Effector CD8-positive, alpha-beta T cell (primary cell): ENCODE results near the gene GOLGA5.
A peak's percentile ranks its signal among the peaks of the same experiment; 100 is the strongest.
"Not testable (repeated sequence)": the region's sequence is repeated elsewhere in the genome, so short reads cannot be mapped to it uniquely, and the experiment has no call there.

Experiments
- DNase-seq: peaks from one replicate; lab custom pipeline; 2025; lab: John Stamatoyannopoulos, UW
- total RNA-seq, 4 experiments: gene quantifications; one replicate each; lab custom pipeline; 2026; lab: John Stamatoyannopoulos, UW

The GOLGA5 gene
- total RNA-seq: 51.7 to 63.5 (median 59.1) reads per million in 4 experiments

DNA sequence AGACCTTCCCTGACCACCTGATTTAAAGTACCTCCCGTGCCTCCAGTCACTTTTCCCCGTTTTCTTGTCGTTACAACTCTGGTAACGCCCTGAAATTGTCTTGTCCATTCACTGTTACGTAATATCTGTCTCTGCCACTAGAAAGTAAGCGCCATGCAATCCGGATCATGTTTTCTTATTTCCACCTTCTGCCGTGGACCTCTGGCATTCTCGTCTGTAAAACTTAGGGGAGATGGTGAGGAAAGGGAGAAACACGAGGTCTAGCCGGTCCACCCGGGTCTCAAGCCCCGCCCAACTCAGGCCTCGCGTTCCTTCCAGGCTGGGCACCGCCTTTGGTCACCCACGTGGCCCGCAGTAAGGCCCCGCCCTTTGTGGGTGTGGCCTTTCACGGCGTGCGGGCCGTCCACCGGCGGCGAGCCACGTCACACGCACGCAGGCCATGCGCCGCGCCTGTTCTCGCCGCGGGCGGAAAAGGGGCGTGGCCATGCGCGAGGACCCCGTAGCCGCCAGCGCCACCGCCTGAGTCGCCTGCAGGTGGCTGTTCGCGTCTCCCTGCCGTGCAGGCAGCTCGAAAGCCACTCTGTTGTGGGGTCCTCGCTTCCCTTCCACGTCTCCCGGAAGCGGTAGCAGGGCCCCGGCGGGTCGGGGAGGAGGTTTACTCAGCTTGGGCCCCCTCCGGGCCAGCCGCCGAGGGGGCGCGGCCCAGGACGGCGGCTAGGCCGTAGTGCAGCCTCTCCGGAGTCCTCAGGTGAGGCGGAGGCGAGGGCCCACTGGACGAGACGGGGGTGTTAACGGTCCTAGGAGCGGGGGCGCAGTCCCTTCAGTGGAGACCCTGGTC is at the start of gene GOLGA5:
Gene GOLGA5, plus strand, starts transcription at position 597 of the 838 bp plus-strand sequence. CDS start 3,133 bp downstream, outside the sequence.
- DNase-seq: peak; percentile 96

DNA sequence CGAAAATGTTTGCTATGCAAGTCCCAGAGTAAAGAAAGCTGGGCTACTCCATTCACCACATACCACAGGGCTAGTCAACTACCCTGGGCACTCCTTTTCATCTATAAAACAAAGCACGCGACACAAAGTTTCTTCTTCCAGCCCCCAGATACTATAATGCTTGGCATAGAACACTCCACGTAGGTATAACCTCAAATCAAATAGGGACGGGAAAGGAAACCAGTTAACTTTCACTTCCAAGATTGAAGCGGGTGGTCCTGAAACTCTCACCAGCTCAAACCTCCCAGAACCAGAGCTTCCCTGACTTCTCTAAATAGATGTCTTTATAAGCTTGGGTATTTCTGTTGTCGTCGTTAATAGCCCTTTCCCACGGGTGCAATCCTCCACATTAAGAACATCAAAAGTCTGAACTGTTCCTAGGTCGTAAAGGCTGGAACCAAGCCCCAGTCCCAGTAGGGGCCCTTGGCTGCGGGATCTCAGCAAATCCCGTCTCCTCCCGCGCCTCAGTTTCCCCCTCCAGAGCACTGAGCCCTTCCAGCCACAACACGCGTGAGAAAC is 46.3 kb upstream of the GOLGA5 start:
- DNase-seq: no peak

GRCh38 chr14:92748259-92749016 is 45.7 kb upstream of the GOLGA5 start, which contains the start of gene LGMN:
Gene LGMN, minus strand, starts transcription at chr14:92748627. Its CDS starts 15,841 bp downstream, at chr14:92732786.
- peak; percentile 83 for DNase-seq

DNA sequence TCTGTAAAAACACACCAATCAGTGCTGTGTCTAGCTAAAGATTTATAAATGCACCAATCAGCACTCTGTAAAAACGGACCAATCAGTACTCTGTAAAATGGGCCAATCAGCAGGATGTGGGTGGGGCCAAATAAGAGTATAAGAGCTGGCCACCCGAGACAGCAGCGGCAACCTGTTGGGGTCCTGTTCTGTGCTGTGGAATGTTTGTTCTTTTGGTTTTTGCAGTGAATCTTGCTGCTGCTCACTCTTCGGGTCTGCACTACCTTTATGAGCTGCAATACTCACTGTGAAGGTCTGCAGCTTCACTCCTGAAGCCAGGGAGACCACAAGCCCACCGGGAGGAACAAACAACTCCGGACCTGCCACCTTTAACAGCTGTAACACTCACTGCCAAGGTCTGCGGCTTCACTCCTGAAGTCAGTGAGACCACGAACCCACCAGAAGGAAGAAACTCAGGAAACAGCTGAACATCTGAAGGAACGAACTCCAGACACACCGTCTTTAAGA is 43.8 kb upstream of the GOLGA5 start:
- DNase-seq: peak; percentile 33

- DNase-seq: no peak
Observed at GRCh38 chr14:92750994-92751400, 43.1 kb upstream of the GOLGA5 start.

DNA sequence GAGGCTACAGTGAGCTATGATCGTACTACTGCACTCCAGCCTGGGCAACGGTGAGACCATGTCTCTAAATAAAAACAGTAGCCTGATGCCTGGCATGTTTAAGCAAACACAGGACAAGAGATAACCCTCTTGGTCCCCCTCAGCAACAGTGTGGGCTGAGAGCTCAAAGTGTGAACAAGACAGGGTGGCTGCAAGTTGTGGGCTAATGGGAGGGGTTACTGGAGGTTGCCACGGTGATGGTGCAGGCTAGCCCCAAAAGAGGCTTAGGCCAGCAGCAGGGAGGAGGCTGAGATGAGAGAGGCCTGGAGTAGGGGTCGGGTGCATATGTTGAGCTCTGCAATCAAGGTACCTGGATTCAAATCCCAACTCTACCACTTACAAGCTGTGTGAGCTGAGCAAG is 42.3 kb upstream of the GOLGA5 start:
- DNase-seq: no peak

GRCh38 chr14:92753250-92753649 is 40.9 kb upstream of the GOLGA5 start:
- no peak for DNase-seq

DNA sequence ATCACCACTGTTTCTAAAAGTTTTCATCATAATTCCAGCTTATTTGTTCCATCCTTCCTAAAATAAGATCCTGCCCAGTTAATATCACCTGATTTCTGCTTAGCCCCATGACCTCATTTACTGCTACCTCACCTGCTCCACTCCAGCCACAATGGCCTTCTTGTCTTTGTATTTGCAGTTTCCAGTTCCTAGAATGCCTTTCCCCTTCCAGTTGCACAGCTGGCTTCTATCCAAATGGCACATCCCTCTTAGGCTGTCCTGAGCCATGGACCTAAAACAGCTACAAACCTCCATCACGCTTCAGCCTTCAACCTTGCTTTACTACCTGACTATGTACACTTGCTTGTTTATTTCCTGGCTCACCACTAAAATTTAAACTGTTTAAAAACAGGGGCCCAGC is 39.1 kb upstream of the GOLGA5 start:
- DNase-seq: no peak

- no peak for DNase-seq
Observed at GRCh38 chr14:92755495-92755894, 38.6 kb upstream of the GOLGA5 start.

GRCh38 chr14:92756446-92756845 is 37.7 kb upstream of the GOLGA5 start:
- DNase-seq: no peak

- no peak for DNase-seq
Observed at GRCh38 chr14:92759300-92759678, 34.8 kb upstream of the GOLGA5 start.

DNA sequence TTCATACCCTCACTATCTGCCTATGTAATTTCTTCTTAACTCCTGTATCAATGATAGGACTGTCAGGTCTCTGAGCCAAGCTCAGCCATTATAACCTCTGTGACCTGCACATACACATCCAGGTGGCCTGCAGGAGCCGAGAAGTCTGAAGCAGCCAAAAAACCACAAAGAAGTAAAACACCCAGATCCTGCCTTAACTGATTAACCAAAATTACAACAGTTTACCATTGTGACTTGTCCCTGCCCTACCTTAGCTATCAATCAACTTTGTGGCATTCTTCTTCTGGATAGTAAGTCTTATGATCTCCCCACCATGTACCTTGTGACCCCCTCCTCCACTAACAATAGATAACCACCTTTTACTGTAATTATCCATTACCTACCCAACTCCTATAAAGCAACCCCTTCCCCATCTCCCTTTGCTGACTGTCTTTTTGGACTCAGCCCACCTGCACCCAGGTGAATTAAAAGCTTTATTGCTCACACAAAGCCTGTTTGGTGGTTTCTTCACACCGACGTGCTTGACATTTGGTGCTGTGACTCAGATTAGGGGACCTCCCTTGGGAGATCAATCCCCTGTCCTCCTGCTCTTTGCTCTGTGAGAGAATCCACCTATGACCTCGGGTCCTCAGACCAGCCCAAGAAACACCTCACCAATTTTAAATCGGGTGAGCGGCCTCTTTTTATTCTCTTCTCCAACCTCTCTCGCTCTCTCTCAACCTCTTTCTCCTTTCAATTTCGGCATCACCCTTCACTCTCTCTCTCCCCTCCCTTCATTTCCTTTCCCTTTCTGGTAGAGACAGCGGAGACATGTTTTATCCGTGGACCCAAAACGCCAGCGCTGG is 34.2 kb upstream of the GOLGA5 start:
- no peak for DNase-seq

DNA sequence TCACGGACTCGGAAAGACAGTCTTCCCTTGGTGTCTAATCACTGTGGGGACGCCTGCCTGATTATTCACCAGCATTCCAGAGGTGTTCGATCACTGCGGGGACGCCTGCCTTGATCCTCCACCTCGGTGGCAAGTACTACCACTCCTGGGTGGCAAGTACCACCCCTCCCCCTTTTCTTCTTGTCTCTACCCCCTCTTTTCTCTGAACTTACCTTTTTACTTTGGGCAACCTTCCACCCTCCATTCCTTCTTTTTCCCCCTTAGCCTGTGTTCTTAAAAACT is 33.6 kb upstream of the GOLGA5 start:
- no peak for DNase-seq

DNA sequence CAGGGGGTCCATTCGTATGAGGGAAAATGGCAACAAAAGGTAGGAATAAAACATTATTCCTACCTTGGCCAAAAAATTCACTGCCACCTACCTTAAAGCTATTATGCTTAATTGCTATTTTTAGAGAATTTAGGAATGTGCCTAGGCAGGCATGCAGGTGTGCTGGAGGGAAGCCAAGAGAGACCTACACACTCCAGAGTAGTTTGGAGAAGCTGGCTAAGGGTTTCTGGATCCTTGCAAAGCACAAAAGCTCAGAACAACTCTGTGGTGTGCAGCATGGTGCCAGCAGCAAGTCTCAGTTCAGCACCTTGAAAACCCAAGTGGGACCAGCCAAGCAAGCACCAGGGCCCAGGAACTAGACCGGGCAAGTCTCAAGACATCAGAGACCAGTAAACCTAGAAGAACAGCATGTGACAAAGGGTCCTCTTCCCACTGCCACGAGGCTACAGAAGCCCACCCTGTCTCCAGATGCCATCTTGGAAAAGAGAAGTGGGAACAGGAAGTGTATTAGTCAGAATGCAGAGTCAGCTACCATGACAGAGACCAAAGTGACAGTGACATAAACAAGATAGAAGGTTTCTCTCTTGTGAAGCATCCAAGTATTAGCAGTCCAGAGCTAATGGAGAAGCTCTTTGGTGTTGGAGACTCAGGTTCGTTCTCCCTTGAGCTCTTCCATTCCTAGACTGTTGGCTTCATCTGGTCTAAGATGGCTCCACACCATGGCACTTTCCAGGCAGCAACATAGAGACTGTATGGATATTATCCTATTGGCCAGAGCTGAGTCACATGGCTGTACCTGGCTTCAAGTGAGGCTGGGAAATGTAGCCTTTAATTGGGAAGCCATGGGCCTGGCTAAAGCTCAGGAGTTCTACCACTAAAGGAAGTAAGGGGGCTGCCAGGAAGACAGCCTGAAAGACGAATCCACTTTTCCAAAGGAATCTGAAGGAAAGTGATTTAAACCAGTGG is 30.2 kb upstream of the GOLGA5 start:
- DNase-seq: not testable (repeated sequence)

- DNase-seq: not testable (repeated sequence)
Observed at GRCh38 chr14:92768236-92768635, 25.9 kb upstream of the GOLGA5 start.

DNA sequence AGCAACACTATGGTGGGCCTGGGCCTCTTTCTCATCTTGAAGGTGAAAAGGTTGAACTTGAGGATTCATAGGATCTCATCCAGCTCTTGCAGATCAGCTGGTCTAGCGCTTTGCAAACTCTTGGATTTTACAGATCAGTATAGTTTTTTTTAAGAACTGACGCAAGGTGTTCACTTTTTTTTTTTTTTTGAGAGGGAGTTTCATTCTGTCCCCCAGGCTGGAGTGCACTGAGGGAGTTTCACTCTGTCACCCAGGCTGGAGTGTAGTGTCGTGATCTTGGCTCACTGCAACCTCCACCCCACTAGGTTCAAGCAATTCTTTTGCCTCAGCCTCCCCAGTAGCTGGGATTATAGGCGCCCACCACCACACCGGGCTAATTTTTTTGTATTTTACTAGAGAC is 25.3 kb upstream of the GOLGA5 start:
- no peak for DNase-seq

DNA sequence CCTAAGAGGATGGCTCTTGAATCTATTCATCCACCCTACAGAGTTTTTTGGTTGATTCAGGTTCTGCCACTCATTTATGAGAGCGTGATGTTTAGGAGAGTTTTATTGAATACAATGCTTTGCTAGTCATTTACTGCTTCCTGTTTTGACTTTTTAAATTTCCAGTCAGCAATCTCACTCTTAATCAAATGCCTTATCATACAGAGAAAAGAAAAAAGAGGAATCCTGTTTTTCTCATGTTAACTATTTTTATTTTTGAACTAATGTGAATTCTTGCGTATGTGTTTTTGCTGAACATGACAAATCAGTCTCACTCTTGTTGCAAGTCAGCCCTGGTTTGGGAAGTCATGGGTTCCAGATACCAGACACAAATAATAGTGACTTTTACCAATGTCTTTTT is 23.6 kb upstream of the GOLGA5 start:
- DNase-seq: no peak

- DNase-seq: no peak
Observed at GRCh38 chr14:92774572-92774971, 19.5 kb upstream of the GOLGA5 start.

DNA sequence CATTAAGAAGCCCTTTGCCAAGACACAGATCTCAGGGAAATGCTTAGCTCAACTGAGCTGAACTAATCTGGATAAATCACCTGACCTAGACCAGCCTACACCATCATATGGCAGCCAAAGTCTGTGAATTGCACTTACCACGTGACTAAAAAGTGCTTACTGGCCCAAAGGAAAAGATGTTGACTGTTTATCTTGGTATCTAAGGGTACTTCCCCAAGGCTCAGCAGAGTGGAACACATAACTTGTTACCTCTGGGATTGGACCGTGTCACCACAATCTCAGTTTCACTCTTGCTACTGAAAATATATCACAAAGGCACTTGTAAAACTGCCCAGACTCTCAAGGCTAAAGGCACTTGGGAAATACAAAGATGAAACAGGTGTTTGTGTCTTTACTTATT is 18.8 kb upstream of the GOLGA5 start:
- not testable (repeated sequence) for DNase-seq

DNA sequence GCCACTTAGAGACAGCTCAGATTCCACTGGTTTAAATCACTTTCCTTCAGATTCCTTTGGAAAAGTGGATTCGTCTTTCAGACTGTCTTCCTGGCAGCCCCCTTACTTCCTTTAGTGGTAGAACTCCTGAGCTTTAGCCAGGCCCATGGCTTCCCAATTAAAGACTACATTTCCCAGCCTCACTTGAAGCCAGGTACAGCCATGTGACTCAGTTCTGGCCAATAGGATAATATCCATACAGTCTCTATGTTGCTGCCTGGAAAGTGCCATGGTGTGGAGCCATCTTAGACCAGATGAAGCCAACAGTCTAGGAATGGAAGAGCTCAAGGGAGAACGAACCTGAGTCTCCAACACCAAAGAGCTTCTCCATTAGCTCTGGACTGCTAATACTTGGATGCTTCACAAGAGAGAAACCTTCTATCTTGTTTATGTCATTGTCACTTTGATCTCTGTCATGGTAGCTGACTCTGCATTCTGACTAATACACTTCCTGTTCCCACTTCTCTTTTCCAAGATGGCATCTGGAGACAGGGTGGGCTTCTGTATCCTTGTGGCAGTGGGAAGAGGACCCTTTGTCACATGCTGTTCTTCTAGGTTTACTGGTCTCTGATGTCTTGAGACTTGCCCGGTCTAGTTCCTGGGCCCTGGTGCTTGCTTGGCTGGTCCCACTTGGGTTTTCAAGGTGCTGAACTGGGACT is 15.1 kb upstream of the GOLGA5 start:
- not testable (repeated sequence) for DNase-seq
